Fibroblast of lung (primary cell): Measurements from ENCODE around the gene FAM3B. TPM values are rescaled to one million over a fixed set of nuclear protein-coding genes. Genes with fewer than 3 reads are reported as not detected.

ENCODE experiments used
- DNase-seq, 2 donors: peaks; one replicate each; pipeline versions ENCODE4 v3.0.0 to v3.0.0-alpha.2; 2010; ENCODE audit warnings: low read depth in 2 of 2
- H2AFZ ChIP-seq: 2 replicates; pipeline ENCODE4 v1.5.1; 2012; ENCODE audit warnings: low read length, control low read depth, inconsistent platforms
- H3K27ac ChIP-seq: 2 replicates; pipeline ENCODE4 v1.5.1; 2011; ENCODE audit warnings: low read length, control low read depth; ENCODE audit not compliant: insufficient read depth
- H3K27me3 ChIP-seq: 2 replicates; pipeline ENCODE4 v1.5.1; 2011; ENCODE audit warnings: mild to moderate bottlenecking, low read length; ENCODE audit not compliant: control insufficient read depth, insufficient read depth
- H3K36me3 ChIP-seq: 2 replicates; pipeline ENCODE4 v1.5.1; 2011; ENCODE audit warnings: low read length; ENCODE audit not compliant: control insufficient read depth, insufficient read depth
- H3K4me1 ChIP-seq: 2 replicates; pipeline ENCODE4 v1.5.1; 2011; ENCODE audit warnings: low read length; ENCODE audit not compliant: control insufficient read depth, insufficient read depth; ENCODE audit errors: extremely low read depth
- H3K4me2 ChIP-seq: 2 replicates; pipeline ENCODE4 v1.5.1; 2011; ENCODE audit warnings: low read length, control low read depth; ENCODE audit not compliant: insufficient read depth; ENCODE audit errors: extremely low read depth
- H3K4me3 ChIP-seq, 4 experiments: fragments of 200-600 bp in 1 of 4; sonication (generic) in 1 of 4; replicated peaks in 1 of 4; 2 replicates each; pipeline ENCODE4 v1.5.1; 2011 to 2016; ENCODE audit warnings: low read length in 4 of 4, low read depth in 3 of 4, mild to moderate bottlenecking in 3 of 4, control low read depth in 2 of 4, inconsistent platforms in 1 of 4, mixed read lengths in 1 of 4; ENCODE audit not compliant: insufficient read depth in 1 of 4; ENCODE audit errors: control extremely low read depth in 1 of 4
- H3K79me2 ChIP-seq: 2 replicates; pipeline ENCODE4 v1.5.1; 2012; ENCODE audit warnings: mild to moderate bottlenecking, low read length, inconsistent platforms; ENCODE audit not compliant: control insufficient read depth, insufficient read depth
- H3K9ac ChIP-seq: 2 replicates; pipeline ENCODE4 v1.5.1; 2011; ENCODE audit warnings: mild to moderate bottlenecking, low read length, control low read depth; ENCODE audit not compliant: insufficient read depth
- H3K9me3 ChIP-seq: 2 replicates; pipeline ENCODE4 v1.5.1; 2012; ENCODE audit warnings: low read depth, low read length; ENCODE audit not compliant: control insufficient read depth, insufficient read depth
- H4K20me1 ChIP-seq: 2 replicates; pipeline ENCODE4 v1.5.1; 2011; ENCODE audit warnings: low read length; ENCODE audit not compliant: control insufficient read depth, insufficient read depth; ENCODE audit errors: extremely low read depth
- CTCF ChIP-seq, 2 donors: IDR thresholded peaks in 1 of 2; conservative IDR thresholded peaks in 1 of 2; 1 replicate in 1 of 2; 2 replicates in 1 of 2; pipeline ENCODE4 v1.5.1; 2011 to 2012; ENCODE audit warnings: low read length in 2 of 2, control low read depth in 1 of 2, inconsistent platforms in 1 of 2, low read depth in 1 of 2, mild to moderate bottlenecking in 1 of 2
- EZH2 ChIP-seq: IDR thresholded peaks from 2 replicates; pipeline ENCODE4 v1.5.1; 2012; ENCODE audit warnings: low read length, control low read depth, mild to moderate bottlenecking; ENCODE audit errors: missing control alignments
- polyA plus RNA-seq, 2 donors: library from polyadenylated mRNA; depleted of rRNA in 1 of 2; stranded (reverse) in 1 of 2; unstranded in 1 of 2; fragments of >200 nt; gene quantifications; 2 replicates each; pipeline ENCODE4 v1.2.1, GENCODE V29; 2011 to 2012; ENCODE audit warnings: missing spikeins in 1 of 2
- total RNA-seq: library from RNA; depleted of rRNA; stranded (reverse); fragments of >200 nt; gene quantifications from 2 replicates; pipeline ENCODE4 v1.2.1, GENCODE V29; 2014

Gene FAM3B
- total and polyA plus RNA-seq, 2 donors (not counting 1 experiment from before 2014, with no cell fraction given), result not detected

- Histone ChIP-seq H3K4me1 (no peaks in the 10 kb centered on the region), H3K4me3 (no peak overlapping the region), H2AFZ (no peak overlapping the region), H3K36me3 (no peaks in the 10 kb centered on the region), H4K20me1 (no peaks in the 10 kb centered on the region), H3K79me2 (no peaks in the 10 kb centered on the region), H3K9me3 (no peaks in the 10 kb centered on the region), H3K9ac (no peak overlapping the region), H3K27me3 (no peaks in the 10 kb centered on the region), H3K27ac (no peak overlapping the region), H3K4me2 (no peak overlapping the region)
- no peak for DNase-seq
- TF ChIP-seq EZH2 (no peak), CTCF (conservative IDR thresholded peaks at IDR 0.05 in 1 of 2, IDR thresholded peaks at IDR 0.05 in 1 of 2; ENCODE audit: low read depth in 1 of 2, low read length in 2 of 2) (no peak)
Measured at GRCh38 chr21:41397471-41397891, 80.9 kb downstream of the FAM3B start.

- no peak for TF ChIP-seq CTCF (conservative IDR thresholded peaks at IDR 0.05 in 1 of 2, IDR thresholded peaks at IDR 0.05 in 1 of 2; ENCODE audit: low read depth in 1 of 2, low read length in 2 of 2)
- no peak for TF ChIP-seq EZH2
- no peak overlapping the region for H3K27ac ChIP-seq
- H3K27me3 ChIP-seq, result no peaks in the 10 kb centered on the region
- no peak overlapping the region for H3K4me3 ChIP-seq
- H3K79me2 ChIP-seq, result no peaks in the 10 kb centered on the region
- no peak for DNase-seq
- no peaks in the 10 kb centered on the region for H3K36me3 ChIP-seq
- no peaks in the 10 kb centered on the region for H3K9me3 ChIP-seq
- H3K9ac ChIP-seq, result no peak overlapping the region
- H3K4me2 ChIP-seq, result no peak overlapping the region
- H2AFZ ChIP-seq, result no peak overlapping the region
- H4K20me1 ChIP-seq, result no peaks in the 10 kb centered on the region
- no peaks in the 10 kb centered on the region for H3K4me1 ChIP-seq
Measured at GRCh38 chr21:41398251-41398650, 81.7 kb downstream of the FAM3B start.

GRCh38 chr21:41398831-41399230 is 82.2 kb downstream of the FAM3B start:
- Histone ChIP-seq H3K9me3 (no peaks in the 10 kb centered on the region), H3K36me3 (no peaks in the 10 kb centered on the region), H3K27ac (no peak overlapping the region), H3K4me3 (no peak overlapping the region), H3K4me1 (no peaks in the 10 kb centered on the region), H3K4me2 (no peak overlapping the region), H2AFZ (no peak overlapping the region), H4K20me1 (no peaks in the 10 kb centered on the region), H3K9ac (no peak overlapping the region), H3K27me3 (no peaks in the 10 kb centered on the region), H3K79me2 (no peaks in the 10 kb centered on the region)
- no peak for DNase-seq
- TF ChIP-seq EZH2 (no peak), CTCF (conservative IDR thresholded peaks at IDR 0.05 in 1 of 2, IDR thresholded peaks at IDR 0.05 in 1 of 2; ENCODE audit: low read depth in 1 of 2, low read length in 2 of 2) (no peak)
